Stimulated activated CD4-positive, alpha-beta T cell treated with anti-CD3 and anti-CD28 coated beads, Interleukin-2, amount 100 ng/mL, for 4 hours (primary cell): ENCODE measurements around the gene DUSP16.
A peak's percentile ranks its signal among the peaks of the same experiment; 100 is the strongest.

Experiments
- DNase-seq: peaks from one replicate; pipeline ENCODE4 v3.0.0-alpha.2; 2020; ENCODE audit warnings: low read depth

The DUSP16 gene

GRCh38 chr12:12467688-12468261, 94.9 kb downstream of the DUSP16 start:
- DNase-seq, result no peak

- peak; percentile 40 for DNase-seq
Measured at GRCh38 chr12:12467264-12467663, 95.4 kb downstream of the DUSP16 start.

- DNase-seq, result peak; percentile 25
Measured at GRCh38 chr12:12466157-12466556, 96.5 kb downstream of the DUSP16 start.

- DNase-seq, result no peak
Measured at GRCh38 chr12:12465522-12465921, 97.1 kb downstream of the DUSP16 start.

GRCh38 chr12:12461923-12462315, 100.7 kb downstream of the DUSP16 start:
- peak; percentile 24 for DNase-seq

- DNase-seq, result no peak
Measured at GRCh38 chr12:12460935-12461922, 101.4 kb downstream of the DUSP16 start.

- no peak for DNase-seq
Measured at GRCh38 chr12:12456637-12457036, 106.0 kb downstream of the DUSP16 start.

GRCh38 chr12:12454315-12454714, 108.3 kb downstream of the DUSP16 start:
- DNase-seq, result no peak

GRCh38 chr12:12453635-12454034, 109.0 kb downstream of the DUSP16 start:
- DNase-seq, result no peak

GRCh38 chr12:12452326-12452902, 110.2 kb downstream of the DUSP16 start:
- no peak for DNase-seq

GRCh38 chr12:12451098-12451497, 111.6 kb downstream of the DUSP16 start:
- DNase-seq, result no peak

- DNase-seq, result no peak
Measured at GRCh38 chr12:12450043-12450471, 112.6 kb downstream of the DUSP16 start.

GRCh38 chr12:12449533-12450025, 113.1 kb downstream of the DUSP16 start:
- no peak for DNase-seq

- DNase-seq, result no peak
Measured at GRCh38 chr12:12447837-12448236, 114.8 kb downstream of the DUSP16 start.

- DNase-seq, result no peak
Measured at GRCh38 chr12:12447236-12447635, 115.4 kb downstream of the DUSP16 start.

GRCh38 chr12:12446786-12447185, 115.9 kb downstream of the DUSP16 start:
- DNase-seq, result no peak

- DNase-seq, result no peak
Measured at GRCh38 chr12:12445882-12446181, 116.8 kb downstream of the DUSP16 start.

GRCh38 chr12:12445165-12445881, 117.3 kb downstream of the DUSP16 start:
- no peak for DNase-seq

- DNase-seq, result no peak
Measured at GRCh38 chr12:12443431-12443878, 119.2 kb downstream of the DUSP16 start.

GRCh38 chr12:12442548-12443071, 120.1 kb downstream of the DUSP16 start:
- no peak for DNase-seq

GRCh38 chr12:12441843-12442461, 120.7 kb downstream of the DUSP16 start:
- no peak for DNase-seq

GRCh38 chr12:12441429-12441807, 121.2 kb downstream of the DUSP16 start:
- DNase-seq, result no peak
